Skeletal muscle tissue (tissue), 4 donors: ENCODE data around the gene KRTAP5-7. TPM values are rescaled to one million over a fixed set of nuclear protein-coding genes. Genes with fewer than 3 reads are reported as not detected.

Experiments used
- H3K27ac ChIP-seq: one replicate; pipeline ENCODE4 v1.7.0; 2013; ENCODE audit warnings: mild to moderate bottlenecking, low read depth, low read length, inconsistent platforms
- H3K27me3 ChIP-seq, 3 donors: one replicate each; pipeline ENCODE4 v1.7.0; 2013; ENCODE audit warnings: low read length in 3 of 3; ENCODE audit not compliant: control insufficient read depth in 3 of 3, insufficient read depth in 3 of 3
- H3K36me3 ChIP-seq, 3 donors: one replicate each; pipeline ENCODE4 v1.7.0; 2013; ENCODE audit warnings: low read length in 3 of 3; ENCODE audit not compliant: control insufficient read depth in 3 of 3, insufficient read depth in 3 of 3
- H3K4me1 ChIP-seq, 3 donors: one replicate each; pipeline ENCODE4 v1.7.0; 2013; ENCODE audit warnings: low read length in 3 of 3, mild to moderate bottlenecking in 3 of 3; ENCODE audit not compliant: control insufficient read depth in 3 of 3, insufficient read depth in 3 of 3
- H3K4me3 ChIP-seq, 3 donors: one replicate each; pipeline ENCODE4 v1.7.0; 2013; ENCODE audit warnings: low read length in 3 of 3
- H3K9ac ChIP-seq, 3 donors: one replicate each; pipeline ENCODE4 v1.7.0; 2013; ENCODE audit warnings: low read length in 3 of 3, mild to moderate bottlenecking in 3 of 3, moderate library complexity in 2 of 3, low read depth in 1 of 3
- H3K9me3 ChIP-seq, 3 donors: one replicate each; pipeline ENCODE4 v1.7.0; 2013; ENCODE audit warnings: low read length in 3 of 3; ENCODE audit not compliant: control insufficient read depth in 3 of 3
- total RNA-seq: library from RNA; depleted of rRNA; stranded (reverse); fragments of >200 nt; gene quantifications from one replicate; pipeline ENCODE4 v1.2.3, GENCODE V29; 2014
- donor health status: Osteomylitis.

KRTAP5-7 gene
- total RNA-seq, 1 donor from 2014 or later: not detected

GRCh38 chr11:71505001-71505400 lies 22.1 kb upstream of the KRTAP5-7 start:
- Histone ChIP-seq H3K4me1 (peaks cover 0 to 6% (median 0%) of the 10 kb centered on the region in 3 donors), H3K27me3 (no peaks in the 10 kb centered on the region), H3K4me3 (no peak overlapping the region), H3K9ac (no peak overlapping the region), H3K9me3 (peaks cover 0 to 7% (median 0%) of the 10 kb centered on the region in 3 donors), H3K27ac (no peak overlapping the region), H3K36me3 (peaks cover 0 to 13% (median 10%) of the 10 kb centered on the region in 3 donors)

- no peaks in the 10 kb centered on the region for H3K27me3 ChIP-seq
- H3K36me3 ChIP-seq: peaks cover 0 to 11% (median 10%) of the 10 kb centered on the region in 3 donors
- H3K27ac ChIP-seq: no peak overlapping the region
- H3K9me3 ChIP-seq: peaks cover 0 to 7% (median 0%) of the 10 kb centered on the region in 3 donors
- no peak overlapping the region for H3K4me3 ChIP-seq
- H3K9ac ChIP-seq: no peak overlapping the region
- H3K4me1 ChIP-seq: no peaks in the 10 kb centered on the region
Observed at GRCh38 chr11:71505781-71506180, 21.3 kb upstream of the KRTAP5-7 start.

GRCh38 chr11:71507102-71507501 lies 20.0 kb upstream of the KRTAP5-7 start:
- Histone ChIP-seq H3K27ac (no peak overlapping the region), H3K4me1 (no peaks in the 10 kb centered on the region), H3K27me3 (no peaks in the 10 kb centered on the region), H3K9ac (no peak overlapping the region), H3K4me3 (no peak overlapping the region), H3K9me3 (peaks cover 0 to 7% (median 0%) of the 10 kb centered on the region in 3 donors), H3K36me3 (peaks cover 0 to 6% (median 3%) of the 10 kb centered on the region in 3 donors)

- Histone ChIP-seq H3K27ac (no peak overlapping the region), H3K4me1 (no peaks in the 10 kb centered on the region), H3K9ac (no peak overlapping the region), H3K4me3 (no peak overlapping the region), H3K9me3 (peaks cover 0 to 3% (median 0%) of the 10 kb centered on the region in 3 donors), H3K27me3 (no peaks in the 10 kb centered on the region), H3K36me3 (peaks cover 0 to 4% (median 0%) of the 10 kb centered on the region in 3 donors)
Observed at GRCh38 chr11:71518506-71519471, 8.3 kb upstream of the KRTAP5-7 start.

- Histone ChIP-seq H3K4me1 (no peaks in the 10 kb centered on the region), H3K9ac (no peak overlapping the region), H3K27ac (no peak overlapping the region), H3K27me3 (no peaks in the 10 kb centered on the region), H3K36me3 (peaks cover 0 to 4% (median 0%) of the 10 kb centered on the region in 3 donors), H3K9me3 (peaks cover 0 to 3% (median 0%) of the 10 kb centered on the region in 3 donors), H3K4me3 (no peak overlapping the region)
Observed at GRCh38 chr11:71519546-71519945, 7.5 kb upstream of the KRTAP5-7 start.

DNA sequence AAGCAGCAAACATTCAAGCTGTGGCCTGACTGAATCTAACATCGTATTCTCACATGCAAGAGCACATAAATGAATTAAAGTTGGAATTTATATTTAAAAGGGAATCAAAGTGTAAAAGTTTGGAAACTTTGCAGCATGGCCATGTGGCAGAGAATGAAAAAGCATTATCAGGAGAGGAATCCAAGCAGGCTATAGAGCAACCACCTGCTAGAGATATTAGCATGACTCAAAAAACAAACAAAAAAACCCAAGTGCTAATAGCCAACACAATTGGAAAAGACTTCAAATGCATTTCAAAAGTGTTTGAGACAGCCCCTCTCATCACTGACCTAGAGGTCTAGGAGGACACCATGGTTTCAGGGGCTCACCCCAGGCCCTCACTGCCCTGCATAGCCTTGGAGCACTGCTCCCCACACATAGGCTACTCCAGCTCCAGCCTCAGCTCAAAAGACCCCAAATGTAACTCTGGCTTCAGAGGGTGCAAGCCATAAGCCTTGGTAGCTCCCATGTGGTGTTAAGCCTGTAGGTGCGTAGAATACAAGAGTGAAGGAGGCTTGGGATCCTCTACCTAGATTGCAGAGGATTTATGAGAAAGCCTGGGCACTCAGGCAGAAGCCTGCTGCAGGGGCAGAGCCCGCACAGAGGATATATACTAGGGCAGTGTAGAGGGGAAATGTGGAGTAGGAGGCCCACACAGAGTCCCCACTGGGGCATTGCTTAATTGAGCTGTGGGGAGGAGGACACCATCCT lies 1.7 kb upstream of the KRTAP5-7 start:
- Histone ChIP-seq H3K36me3 (peaks cover 0 to 4% (median 0%) of the 10 kb centered on the region in 3 donors), H3K9me3 (peaks cover 0 to 3% (median 0%) of the 10 kb centered on the region in 3 donors), H3K27me3 (no peaks in the 10 kb centered on the region), H3K4me1 (no peaks in the 10 kb centered on the region), H3K9ac (no peak overlapping the region), H3K4me3 (no peak overlapping the region), H3K27ac (no peak overlapping the region)

DNA sequence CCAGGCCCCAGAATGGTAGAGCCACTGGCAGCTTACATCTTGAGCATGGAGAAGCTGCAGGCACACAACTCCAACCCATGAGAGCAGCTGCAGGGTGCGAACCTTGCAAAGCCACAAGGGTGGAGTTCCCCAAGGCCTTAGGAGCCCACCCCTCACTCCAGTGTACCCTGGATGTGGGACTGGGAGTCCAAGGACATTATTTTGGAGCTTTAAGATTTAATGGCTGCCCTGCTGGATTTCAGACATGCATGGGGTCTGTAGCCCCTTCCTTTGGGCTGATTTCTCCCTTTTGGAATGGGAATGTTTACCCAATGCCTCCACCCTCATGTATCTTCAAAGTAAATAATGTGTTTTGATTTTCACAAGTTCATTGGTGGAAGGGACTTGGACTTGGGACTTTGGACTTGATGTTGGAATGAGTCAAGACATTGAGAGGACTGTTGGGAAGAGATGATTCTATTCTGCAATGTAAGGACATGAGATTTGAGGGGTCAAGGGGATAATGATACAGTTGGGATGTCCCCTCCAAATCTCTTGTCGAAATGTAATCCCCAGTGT lies 1.1 kb upstream of the KRTAP5-7 start:
- Histone ChIP-seq H3K27me3 (no peaks in the 10 kb centered on the region), H3K9me3 (peaks cover 0 to 2% (median 0%) of the 10 kb centered on the region in 3 donors), H3K4me3 (no peak overlapping the region), H3K4me1 (no peaks in the 10 kb centered on the region), H3K27ac (no peak overlapping the region), H3K36me3 (peaks cover 0 to 4% (median 0%) of the 10 kb centered on the region in 3 donors), H3K9ac (no peak overlapping the region)

GRCh38 chr11:71527576-71528210 lies 626 bp downstream of the KRTAP5-7 start:
- H3K4me3 ChIP-seq: no peak overlapping the region
- no peaks in the 10 kb centered on the region for H3K4me1 ChIP-seq
- no peaks in the 10 kb centered on the region for H3K27me3 ChIP-seq
- no peak overlapping the region for H3K27ac ChIP-seq
- H3K36me3 ChIP-seq: no peaks in the 10 kb centered on the region
- no peaks in the 10 kb centered on the region for H3K9me3 ChIP-seq
- H3K9ac ChIP-seq: no peak overlapping the region

DNA sequence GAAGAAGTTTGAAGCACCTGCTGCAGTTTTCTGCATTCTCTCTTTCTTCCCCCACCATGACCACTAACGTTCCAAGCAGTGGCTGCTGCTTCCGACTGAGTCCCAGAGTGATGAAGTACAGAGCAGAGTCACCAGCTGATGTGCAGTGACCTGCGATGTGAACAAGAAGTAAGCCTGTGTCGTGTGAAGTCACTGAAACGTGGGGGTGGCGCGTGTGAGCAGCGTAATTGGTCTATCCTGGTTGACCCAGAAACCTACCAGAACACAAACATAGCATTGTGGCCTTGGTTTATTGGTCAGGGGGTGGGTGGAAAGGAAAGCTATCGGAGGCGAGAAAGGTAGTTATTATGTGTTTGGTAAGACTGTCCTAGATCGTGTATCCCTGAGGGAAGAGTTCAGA lies 3.5 kb downstream of the KRTAP5-7 start:
- no peak overlapping the region for H3K9ac ChIP-seq

More for the DNA sequence above, 3.5 kb downstream of the KRTAP5-7 start:
- no peaks in the 10 kb centered on the region for H3K36me3 ChIP-seq
- no peak overlapping the region for H3K4me3 ChIP-seq
- H3K27me3 ChIP-seq: no peaks in the 10 kb centered on the region
- H3K9me3 ChIP-seq: no peaks in the 10 kb centered on the region
- H3K4me1 ChIP-seq: no peaks in the 10 kb centered on the region
- H3K27ac ChIP-seq: no peak overlapping the region
